Erythroblast (primary cell): ENCODE results near the gene OSBPL2.
A peak's percentile ranks its signal among the peaks of the same experiment; 100 is the strongest.

ENCODE experiments used
- DNase-seq, 2 experiments: peaks; one replicate each; lab custom pipeline; 2025; lab: John Stamatoyannopoulos, UW
- GATA1 ChIP-seq: IDR thresholded peaks from 2 replicates; pipeline ENCODE4 v1.6.1; 2011; ENCODE audit warnings: low read depth, mild to moderate bottlenecking, control low read depth, low read length, moderate library complexity
- POLR2A ChIP-seq: IDR thresholded peaks from 2 replicates; pipeline ENCODE4 v1.6.1; 2011; ENCODE audit warnings: mild to moderate bottlenecking, low read length

OSBPL2 gene

DNA sequence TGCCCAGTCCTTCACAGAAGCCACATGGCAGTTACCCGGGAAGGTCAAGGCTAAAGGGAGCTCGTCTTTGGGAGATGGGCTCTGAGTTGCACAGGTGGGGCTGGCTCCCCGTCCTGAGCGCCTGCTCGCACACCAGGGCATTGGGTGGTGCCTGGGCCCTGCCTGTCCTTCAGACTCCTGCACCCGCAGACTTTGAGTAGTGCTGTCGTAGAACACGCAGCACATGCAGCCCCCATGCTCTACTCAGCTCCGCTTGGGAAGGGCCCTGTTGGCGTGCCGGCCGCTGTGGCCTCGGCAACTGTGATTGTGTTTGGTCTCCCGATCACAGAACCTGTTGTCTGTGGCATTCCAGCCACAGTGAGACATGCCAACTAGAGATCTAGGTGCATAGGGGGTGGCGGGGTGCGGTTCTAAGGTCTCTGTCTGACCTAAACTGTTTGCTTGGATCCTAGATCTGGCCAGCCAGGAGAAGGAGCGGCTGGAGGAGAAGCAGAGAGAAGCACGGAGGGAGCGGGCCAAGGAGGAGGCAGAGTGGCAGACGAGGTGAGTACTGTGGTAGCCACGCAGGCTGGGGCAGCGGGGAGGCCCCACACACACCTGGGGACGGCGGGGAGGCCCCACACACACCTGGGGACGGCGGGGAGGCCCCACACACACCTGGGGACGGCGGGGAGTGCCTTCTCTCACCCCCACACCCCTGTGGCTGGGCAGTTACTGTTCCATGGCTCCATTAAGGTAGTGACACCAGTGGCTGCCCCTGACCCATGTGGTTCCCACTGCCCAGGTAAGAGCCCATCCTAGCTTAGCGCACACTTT lies 53.1 kb downstream of the OSBPL2 start:
- no peak for DNase-seq
- TF ChIP-seq GATA1 (no peak), POLR2A (no peak)

DNA sequence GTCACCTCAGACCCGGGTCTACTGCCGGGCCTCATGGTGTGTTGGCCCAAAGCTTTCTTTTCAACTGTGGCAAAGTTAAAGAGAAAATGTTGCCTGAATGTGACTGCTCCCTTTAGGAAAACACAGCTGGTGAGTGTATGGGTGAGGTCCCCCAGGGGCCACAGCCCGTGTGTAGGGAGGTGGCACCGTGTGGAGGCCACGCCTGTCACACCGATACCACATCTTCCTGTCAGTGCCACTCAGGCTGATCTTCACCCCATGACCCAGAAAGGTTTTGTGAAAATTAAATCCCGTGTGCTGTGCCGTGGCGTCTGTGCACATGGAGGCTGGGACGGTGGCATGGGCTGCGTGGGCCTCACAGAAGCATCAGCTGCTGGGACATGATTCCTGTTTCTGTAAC lies 53.8 kb downstream of the OSBPL2 start:
- TF ChIP-seq POLR2A (no peak), GATA1 (no peak)
- no peak for DNase-seq

DNA sequence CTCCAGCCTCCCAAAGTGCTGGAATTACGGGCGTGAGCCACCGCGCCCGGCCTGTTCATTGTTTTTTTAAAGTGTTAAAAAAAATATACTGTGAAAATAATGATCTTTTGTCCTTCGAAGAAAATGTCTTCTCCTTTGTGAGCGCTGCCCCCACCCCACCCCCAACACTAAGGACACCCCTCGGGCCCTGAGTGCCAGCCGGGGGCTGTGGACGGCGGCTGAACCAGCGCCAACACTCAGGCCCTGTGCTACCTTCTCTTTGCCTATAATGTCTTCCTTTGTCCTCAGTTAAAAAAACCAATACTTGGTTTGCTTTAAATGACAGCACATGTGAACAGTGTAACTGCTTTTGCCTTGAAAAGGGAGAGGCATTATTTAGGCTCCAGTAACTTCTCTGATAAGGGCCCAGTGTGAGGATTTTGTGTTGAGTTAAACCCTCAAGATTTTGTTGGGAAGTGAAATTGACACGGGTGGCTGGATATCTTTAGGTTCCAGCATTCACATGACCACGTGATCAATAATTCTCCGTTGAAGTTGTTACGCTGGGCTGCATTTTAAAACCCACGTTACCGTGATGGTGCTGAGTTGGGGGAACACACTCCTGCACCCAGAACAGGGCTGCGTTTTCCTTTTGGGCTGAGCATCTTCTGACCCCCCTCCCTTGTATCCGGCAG lies 54.9 kb downstream of the OSBPL2 start:
- no peak for TF ChIP-seq POLR2A
- TF ChIP-seq GATA1 = no peak
- no peak for DNase-seq

DNA sequence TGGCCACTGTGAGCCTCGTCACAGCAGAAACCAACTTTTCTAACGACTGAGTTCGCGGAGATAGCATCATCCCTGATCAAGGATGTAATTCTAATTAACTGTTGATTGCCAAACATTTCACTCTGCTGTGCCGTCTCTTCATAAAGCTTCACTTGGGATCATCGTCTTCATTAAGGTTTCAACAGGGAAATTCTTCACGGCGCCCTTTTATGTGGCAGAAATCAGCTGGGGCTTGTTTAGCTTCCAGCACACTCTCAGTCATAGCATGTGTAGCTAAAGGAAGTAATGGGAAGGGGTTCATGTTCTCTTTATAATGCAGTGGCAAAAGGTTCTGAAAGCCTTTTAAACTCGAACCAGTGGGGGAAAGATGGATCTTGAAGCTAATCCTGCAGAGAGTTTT lies 55.6 kb downstream of the OSBPL2 start:
- TF ChIP-seq POLR2A (no peak), GATA1 (no peak)
- DNase-seq = no peak

DNA sequence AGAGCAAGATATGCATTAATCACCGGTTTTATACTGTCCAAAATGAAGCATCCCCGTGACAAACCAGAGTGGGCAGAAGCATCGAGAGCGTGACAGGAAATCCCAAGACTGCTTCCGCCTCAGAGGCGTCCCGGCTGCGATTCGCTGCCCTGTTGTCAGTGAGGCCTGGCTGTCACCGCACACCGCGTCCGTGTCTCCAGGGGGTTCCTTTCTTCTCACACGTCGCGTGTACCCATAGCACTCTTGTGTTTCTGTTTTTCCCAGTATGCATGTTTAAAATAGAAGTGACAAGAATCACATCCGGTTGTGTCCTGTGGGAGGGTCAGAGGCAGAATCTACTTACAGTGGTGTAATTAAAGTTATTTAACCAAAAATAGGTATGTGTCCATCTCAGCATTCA lies 56.2 kb downstream of the OSBPL2 start:
- DNase-seq = no peak
- TF ChIP-seq POLR2A (no peak), GATA1 (no peak)

DNA sequence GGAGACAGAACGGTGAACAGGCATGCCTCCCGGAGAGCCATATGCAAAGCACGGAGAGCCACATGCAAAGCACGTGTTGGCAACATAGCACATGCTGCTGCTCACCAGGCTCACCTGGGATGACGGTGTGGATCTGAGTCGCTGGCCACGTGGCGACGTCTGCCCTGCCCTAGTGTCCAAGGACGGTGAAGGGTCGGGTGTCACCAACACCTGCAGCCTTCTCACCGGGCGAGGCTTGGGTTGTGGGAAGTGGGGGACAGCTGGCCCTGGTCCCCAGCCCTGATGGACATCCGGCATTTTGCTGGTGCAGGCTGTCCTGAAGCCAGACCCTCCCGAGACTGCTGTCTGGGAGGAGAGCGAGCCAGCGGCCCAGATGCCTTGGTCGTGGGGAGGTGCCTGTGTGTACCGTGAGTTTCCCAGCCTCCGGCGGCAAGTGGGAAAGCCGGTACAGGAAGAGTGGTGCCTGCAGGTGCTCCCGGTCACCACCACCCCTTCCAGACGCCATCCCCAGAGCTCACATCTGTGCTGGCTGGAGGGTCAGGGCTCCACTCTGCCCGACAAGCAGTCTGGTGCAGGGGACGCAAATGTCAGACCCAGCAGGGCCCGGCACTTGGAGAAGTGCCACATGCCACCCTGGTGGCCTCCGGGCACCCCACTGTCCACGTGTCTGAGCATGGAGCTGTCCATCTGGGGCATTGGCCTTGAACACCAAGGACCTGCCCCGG lies 58.6 kb downstream of the OSBPL2 start:
- no peak for DNase-seq
- TF ChIP-seq POLR2A (no peak), GATA1 (no peak)

DNA sequence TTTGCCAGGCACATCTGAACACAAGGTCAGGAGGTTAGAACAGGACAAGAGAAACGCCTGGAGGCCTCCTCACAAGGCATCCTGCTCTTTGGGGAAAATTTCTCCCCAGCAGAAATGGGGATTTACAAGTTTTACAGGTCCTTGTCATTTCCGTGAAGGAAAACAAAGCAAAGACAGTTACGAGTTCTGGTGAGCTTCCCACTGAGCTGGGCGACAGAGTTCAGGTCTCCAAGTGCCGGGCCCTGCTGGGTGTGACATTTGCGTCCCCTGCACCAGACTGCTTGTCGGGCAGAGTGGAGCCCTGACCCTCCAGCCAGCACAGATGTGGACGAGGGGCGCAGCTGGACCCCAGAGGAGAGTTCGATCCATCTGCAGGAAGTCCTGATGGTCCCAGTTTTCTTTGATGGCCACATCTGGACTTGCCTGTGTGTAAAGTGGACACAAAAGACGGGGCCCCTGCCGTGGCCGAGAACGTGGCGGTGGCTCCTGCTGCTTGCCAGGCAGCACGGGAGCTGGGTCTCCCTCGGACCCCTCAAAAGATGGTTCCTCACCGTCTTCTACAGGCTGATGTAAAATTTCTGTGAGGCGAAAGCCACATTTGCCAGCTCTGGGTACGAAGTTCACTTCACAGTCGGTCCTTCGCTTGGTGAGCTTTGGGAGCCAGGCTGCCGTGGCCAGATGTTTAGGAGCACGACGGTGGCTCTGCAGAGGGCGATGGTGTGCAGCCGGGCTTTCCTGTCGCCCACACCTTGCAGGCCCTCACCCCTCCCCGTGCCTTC lies 59.3 kb downstream of the OSBPL2 start:
- TF ChIP-seq GATA1 (no peak), POLR2A (no peak)
- no peak for DNase-seq

DNA sequence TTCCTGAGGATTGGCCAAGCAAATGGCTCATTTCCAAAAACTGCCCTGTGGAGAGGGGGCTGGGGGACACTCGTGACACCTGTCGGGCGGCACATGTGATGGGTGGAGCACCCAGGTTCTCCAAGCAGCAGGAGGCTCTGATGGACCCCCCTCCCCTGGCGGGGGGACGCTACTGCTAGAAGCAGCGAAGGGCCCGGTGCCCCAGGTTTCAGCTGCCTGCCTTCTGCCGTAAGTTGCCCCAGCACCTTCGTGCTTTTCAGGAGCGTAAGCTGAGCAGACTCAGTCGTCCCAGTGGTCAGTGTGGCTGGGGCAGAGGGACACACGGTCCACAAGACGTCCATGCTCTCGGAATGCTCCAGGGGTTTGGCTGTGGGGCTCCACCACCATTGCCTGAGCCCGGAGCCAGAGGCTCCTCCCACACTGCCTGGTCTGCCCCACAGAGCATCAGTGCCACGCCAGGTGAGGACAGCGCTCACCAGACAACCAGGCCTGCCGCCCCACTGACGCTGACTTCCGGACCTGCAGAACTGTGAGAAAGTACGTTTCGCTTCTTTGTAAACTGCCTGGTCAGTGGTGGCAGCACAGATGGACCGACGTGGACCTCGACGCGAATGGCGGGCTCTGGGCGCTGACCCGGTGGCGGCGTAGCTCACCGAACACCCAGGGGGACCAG lies 60.4 kb downstream of the OSBPL2 start:
- TF ChIP-seq GATA1 (no peak), POLR2A (no peak)
- DNase-seq = no peak

DNA sequence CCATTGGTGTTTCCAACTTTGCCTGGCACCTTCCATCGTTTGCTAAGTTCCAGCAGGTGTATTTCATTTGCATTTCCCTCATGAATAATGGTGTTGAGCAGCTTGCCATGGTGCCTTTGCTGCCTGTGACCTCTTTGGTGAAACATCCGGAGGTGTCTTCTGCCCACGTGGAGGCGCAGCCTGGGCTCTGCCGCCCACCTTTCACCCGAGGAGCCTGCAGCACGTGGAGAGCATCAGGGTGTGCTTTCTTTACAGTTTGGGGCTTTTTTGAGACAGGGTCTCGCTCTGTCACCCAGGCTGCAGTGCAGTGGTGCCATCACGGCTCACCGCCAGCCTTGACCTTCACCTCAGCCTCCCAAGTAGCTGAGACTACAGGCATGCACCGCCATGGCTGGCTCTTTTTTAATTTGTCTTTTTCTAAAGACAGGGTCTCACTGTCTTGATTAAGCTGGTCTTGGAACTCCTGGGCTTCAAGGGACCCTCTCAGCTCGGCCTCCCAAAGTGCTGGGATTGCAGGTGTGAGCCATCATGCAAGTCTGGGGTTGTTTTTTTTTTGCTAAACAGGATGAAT lies 61.4 kb downstream of the OSBPL2 start:
- DNase-seq = no peak
- TF ChIP-seq GATA1 = no peak
- TF ChIP-seq POLR2A = no peak

DNA sequence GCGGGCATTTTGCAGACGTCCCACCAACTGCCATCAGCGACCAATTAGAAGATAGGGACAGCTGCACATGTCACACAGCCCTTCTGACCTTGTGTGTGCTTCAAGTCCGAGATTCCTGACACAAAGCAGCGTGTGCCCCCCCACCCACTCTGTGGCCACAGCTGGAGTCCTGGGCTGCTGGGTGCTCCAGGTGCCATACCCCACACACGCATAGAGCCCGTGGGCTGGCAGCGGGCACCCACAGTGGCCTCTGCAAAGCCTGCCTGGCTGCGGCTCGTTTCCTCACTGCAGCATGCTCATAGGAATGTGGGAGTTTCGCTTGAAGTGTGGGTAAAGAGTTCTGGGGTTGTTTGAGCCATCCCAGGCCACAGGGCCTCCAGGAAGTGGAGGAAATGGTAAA lies 62.0 kb downstream of the OSBPL2 start:
- TF ChIP-seq POLR2A (no peak), GATA1 (no peak)
- no peak for DNase-seq

DNA sequence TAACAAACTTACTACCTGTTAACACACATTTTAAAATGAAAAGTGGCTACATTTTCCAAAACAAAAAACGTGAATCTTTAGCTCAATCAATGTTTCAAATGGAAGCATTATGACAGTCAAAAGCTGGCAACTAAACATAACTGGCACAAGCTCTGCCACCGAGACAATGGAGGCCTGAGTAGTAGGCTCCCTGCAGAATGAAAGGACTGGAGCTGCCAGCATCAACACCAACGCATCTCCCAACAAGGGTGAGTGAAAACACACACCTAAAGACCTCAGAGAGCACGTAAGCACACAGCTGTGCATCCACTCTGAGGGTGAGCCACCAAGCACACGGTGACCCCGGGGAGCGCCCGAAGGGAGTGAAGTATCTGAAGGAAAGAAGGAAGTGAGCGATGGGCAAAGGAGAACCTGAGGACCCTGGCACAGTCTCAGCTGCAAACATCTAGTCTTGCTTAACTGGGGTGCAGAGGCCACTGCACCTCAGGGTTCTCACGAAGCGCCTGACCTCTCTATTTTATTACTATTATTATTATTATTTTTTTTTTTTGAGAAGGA lies 62.9 kb downstream of the OSBPL2 start:
- no peak for DNase-seq
- TF ChIP-seq POLR2A (no peak), GATA1 (no peak)

DNA sequence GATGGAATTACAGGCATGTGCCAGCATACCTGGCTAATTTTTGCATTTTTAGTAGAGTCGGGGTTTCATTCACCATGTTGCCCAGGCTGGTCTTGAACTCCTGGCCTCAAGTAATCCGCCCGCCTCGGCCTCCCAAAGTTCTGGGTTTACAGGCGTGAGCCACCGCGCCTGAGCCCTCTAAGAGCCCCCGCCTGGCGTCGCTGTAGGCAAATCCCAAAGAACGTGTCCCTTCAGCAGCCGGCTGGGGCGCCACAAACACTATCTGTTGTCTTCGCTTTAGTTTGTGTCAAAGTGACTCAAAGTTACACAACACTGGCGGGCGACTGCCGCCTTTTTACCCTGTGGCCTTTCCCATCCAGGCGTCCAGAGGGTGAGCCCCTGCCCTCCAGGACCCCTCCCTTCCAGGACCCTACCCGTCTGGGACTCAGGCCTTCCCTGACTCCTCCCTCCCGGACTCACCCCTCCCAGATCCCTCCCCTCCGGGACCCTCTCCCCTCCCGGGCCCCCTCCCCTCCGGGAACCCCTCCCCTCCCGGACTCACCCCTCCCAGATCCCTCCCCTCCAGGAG lies 63.5 kb downstream of the OSBPL2 start:
- TF ChIP-seq POLR2A (no peak), GATA1 (no peak)

More for the DNA sequence above, 63.5 kb downstream of the OSBPL2 start:
- DNase-seq = peak; percentile 97
